OCI-LY7 (cell line): ENCODE results near the gene OR1D2.

Experiments
- CTCF ChIP-seq: fragments of 200-600 bp; sonication (generic); conservative IDR thresholded peaks from 2 replicates; pipeline ENCODE4 v1.5.1; 2014; ENCODE audit warnings: mild to moderate bottlenecking, antibody characterized with exemption, low read length, moderate library complexity, mixed read lengths
- EZH2phosphoT487 ChIP-seq: fragments of 200-600 bp; sonication (generic); IDR thresholded peaks from 2 replicates; pipeline ENCODE4 v1.6.1; 2018; ENCODE audit warnings: low read depth, borderline replicate concordance, mild to moderate bottlenecking, mixed run types, antibody characterized with exemption, low read length, moderate library complexity, mixed read lengths

- TF ChIP-seq CTCF (no peak), EZH2phosphoT487 (no peak)
Observed at GRCh38 chr17:3046753-3047152, 57.5 kb downstream of the OR1D2 start.
